ENCODE measurements around the gene FRMD3.

GRCh38 chr9:83420486-83420885, 117.7 kb downstream of the FRMD3 start:
- TF ChIP-seq CTCF (IDR thresholded peaks at IDR 0.05) (no peak), SIN3A (IDR thresholded peaks at IDR 0.05; ENCODE audit: borderline replicate concordance, insufficient read depth, low read depth, low read length) (no peak), POLR2AphosphoS5 (IDR thresholded peaks at IDR 0.05; ENCODE audit: low read depth, low read length) (no peak)
- TF ChIP-seq, protein P1, sequence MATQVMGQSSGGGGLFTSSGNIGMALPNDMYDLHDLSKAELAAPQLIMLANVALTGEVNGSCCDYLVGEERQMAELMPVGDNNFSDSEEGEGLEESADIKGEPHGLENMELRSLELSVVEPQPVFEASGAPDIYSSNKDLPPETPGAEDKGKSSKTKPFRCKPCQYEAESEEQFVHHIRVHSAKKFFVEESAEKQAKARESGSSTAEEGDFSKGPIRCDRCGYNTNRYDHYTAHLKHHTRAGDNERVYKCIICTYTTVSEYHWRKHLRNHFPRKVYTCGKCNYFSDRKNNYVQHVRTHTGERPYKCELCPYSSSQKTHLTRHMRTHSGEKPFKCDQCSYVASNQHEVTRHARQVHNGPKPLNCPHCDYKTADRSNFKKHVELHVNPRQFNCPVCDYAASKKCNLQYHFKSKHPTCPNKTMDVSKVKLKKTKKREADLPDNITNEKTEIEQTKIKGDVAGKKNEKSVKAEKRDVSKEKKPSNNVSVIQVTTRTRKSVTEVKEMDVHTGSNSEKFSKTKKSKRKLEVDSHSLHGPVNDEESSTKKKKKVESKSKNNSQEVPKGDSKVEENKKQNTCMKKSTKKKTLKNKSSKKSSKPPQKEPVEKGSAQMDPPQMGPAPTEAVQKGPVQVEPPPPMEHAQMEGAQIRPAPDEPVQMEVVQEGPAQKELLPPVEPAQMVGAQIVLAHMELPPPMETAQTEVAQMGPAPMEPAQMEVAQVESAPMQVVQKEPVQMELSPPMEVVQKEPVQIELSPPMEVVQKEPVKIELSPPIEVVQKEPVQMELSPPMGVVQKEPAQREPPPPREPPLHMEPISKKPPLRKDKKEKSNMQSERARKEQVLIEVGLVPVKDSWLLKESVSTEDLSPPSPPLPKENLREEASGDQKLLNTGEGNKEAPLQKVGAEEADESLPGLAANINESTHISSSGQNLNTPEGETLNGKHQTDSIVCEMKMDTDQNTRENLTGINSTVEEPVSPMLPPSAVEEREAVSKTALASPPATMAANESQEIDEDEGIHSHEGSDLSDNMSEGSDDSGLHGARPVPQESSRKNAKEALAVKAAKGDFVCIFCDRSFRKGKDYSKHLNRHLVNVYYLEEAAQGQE (IDR thresholded peaks at IDR 0.05; ENCODE audit: insufficient read depth in 1 of 2, low read depth in 2 of 2, low read length in 1 of 2) = no peak

Measured in Panc1 (cell line).